Progenitor cell of endocrine pancreas (in vitro differentiated cells): ENCODE data around the gene MEA1. TPM values are rescaled to one million over a fixed set of nuclear protein-coding genes. Genes with fewer than 3 reads are reported as not detected.

Experiments used
- DNase-seq: peaks from one replicate; pipeline ENCODE4 v3.0.0; 2021; ENCODE audit warnings: low spot score; ENCODE audit not compliant: unreplicated experiment
- H3K27ac Mint-ChIP-seq: 2 replicates; pipeline ENCODE4 v1.8.0; 2021; ENCODE audit warnings: mild to moderate bottlenecking, moderate library complexity, mixed read lengths
- H3K27me3 Mint-ChIP-seq: 2 replicates; pipeline ENCODE4 v1.8.0; 2021; ENCODE audit warnings: mixed read lengths
- H3K36me3 Mint-ChIP-seq: 2 replicates; pipeline ENCODE4 v1.8.0; 2022; ENCODE audit warnings: mixed read lengths; ENCODE audit not compliant: insufficient read depth
- H3K4me1 Mint-ChIP-seq: 2 replicates; pipeline ENCODE4 v1.8.0; 2021; ENCODE audit warnings: low read depth, mixed read lengths
- H3K4me3 Mint-ChIP-seq: 2 replicates; pipeline ENCODE4 v1.8.0; 2021; ENCODE audit warnings: low read depth, mild to moderate bottlenecking, moderate library complexity, mixed read lengths
- H3K9me3 Mint-ChIP-seq: 2 replicates; pipeline ENCODE4 v1.8.0; 2021; ENCODE audit warnings: low read depth, mixed read lengths
- total RNA-seq: library from RNA; stranded (reverse); gene quantifications from 2 replicates; pipeline ENCODE4 v1.2.1, GENCODE V29; 2021
- TF ChIP-seq, protein P1 (sequence below): fragments of 200-600 bp; sonication (generic); IDR thresholded peaks from one replicate; pipeline ENCODE4 v1.5.0; 2021; ENCODE audit warnings: antibody characterized with exemption, mild to moderate bottlenecking; ENCODE audit not compliant: unreplicated experiment

MEA1 gene
- total RNA-seq, 1 donor from 2014 or later: 68.4 TPM

DNA sequence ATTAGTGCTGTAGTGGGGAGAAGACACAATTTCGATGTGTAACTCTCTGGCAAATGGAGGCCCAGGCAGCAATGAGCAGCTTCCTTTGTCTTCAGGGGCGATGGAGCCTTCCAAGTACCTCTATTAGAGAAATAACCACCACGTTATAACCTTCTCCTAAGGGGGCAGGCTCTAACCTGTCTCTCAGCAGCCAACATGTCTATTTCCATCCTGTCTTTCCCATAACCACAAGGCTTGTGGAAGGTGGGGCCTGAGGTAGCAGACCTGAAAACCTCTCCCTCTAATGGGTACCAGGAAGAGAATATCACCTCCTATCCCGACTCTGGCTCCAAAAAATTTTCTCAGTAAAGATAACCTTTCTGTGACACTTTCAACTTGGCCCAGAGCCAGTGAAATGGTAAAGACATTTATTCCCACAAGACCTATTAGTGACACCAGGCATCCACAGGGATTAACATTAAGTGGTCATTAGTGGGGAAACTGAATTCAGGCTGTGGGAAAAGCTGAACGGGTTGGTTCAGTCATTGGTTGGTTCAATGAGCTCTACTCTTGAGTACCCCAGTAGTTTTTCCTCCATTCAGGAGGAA, 38.7 kb downstream of the MEA1 start:
- H3K4me3 Mint-ChIP-seq: no peak overlapping the region
- H3K27ac Mint-ChIP-seq: no peak overlapping the region
- H3K4me1 Mint-ChIP-seq: peaks cover 15% of the 10 kb centered on the region
- peaks cover 4% of the 10 kb centered on the region for H3K36me3 Mint-ChIP-seq
- TF ChIP-seq, protein P1, sequence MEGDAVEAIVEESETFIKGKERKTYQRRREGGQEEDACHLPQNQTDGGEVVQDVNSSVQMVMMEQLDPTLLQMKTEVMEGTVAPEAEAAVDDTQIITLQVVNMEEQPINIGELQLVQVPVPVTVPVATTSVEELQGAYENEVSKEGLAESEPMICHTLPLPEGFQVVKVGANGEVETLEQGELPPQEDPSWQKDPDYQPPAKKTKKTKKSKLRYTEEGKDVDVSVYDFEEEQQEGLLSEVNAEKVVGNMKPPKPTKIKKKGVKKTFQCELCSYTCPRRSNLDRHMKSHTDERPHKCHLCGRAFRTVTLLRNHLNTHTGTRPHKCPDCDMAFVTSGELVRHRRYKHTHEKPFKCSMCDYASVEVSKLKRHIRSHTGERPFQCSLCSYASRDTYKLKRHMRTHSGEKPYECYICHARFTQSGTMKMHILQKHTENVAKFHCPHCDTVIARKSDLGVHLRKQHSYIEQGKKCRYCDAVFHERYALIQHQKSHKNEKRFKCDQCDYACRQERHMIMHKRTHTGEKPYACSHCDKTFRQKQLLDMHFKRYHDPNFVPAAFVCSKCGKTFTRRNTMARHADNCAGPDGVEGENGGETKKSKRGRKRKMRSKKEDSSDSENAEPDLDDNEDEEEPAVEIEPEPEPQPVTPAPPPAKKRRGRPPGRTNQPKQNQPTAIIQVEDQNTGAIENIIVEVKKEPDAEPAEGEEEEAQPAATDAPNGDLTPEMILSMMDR: no peak
- no peaks in the 10 kb centered on the region for H3K27me3 Mint-ChIP-seq
- DNase-seq: no peak
- H3K9me3 Mint-ChIP-seq: no peaks in the 10 kb centered on the region

DNA sequence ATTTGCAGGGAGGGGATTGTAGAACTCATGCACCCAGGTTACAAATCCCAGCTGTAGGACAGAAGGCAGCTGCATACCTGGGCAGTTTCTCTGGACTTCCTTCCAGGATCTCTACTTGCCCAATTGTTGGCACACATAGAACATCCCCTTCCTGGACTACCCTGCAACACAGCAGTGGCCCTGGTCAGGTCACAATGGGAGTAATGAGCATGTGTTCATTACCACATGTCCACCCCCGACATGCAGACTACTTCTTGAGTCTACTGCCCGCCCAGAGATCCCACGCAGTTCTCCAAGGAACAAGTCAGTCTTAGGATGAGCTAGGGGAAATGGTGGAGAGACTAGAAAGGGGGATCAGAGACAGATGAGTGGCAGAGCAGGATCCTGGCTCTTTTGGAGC, 39.8 kb downstream of the MEA1 start:
- no peak overlapping the region for H3K4me3 Mint-ChIP-seq
- H3K4me1 Mint-ChIP-seq: peaks cover 6% of the 10 kb centered on the region
- no peaks in the 10 kb centered on the region for H3K9me3 Mint-ChIP-seq
- DNase-seq: no peak
- peaks cover 5% of the 10 kb centered on the region for H3K36me3 Mint-ChIP-seq
- no peak overlapping the region for H3K27ac Mint-ChIP-seq
- TF ChIP-seq, protein P1: no peak
- no peaks in the 10 kb centered on the region for H3K27me3 Mint-ChIP-seq

DNA sequence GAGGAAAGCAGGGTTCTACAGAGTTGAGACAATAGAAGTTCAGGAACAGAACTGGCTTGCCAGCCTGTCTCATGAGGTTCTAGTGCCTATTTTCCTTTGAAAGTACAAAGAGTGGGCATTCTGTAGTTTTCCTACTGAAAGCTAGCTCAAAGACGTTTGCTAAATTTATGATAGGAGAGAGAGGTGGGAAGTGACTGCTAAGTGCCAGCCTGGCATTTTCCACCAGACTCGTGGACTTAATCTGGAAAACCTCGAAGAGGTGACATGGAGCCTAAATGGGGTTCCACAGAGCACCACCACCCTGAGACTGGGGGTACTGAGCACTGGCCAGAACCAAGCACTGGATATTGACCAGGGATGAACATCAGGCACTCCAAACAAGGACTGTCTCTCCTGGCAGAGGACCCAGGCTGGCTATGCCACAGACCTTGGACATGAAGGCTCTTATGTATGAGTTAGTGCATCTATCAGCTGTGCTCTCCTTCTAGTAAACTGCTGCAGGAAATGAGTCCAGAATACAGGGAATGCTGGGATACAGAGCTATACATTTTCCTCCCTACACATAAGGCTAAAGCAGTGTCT, 41.9 kb downstream of the MEA1 start:
- no peak overlapping the region for H3K27ac Mint-ChIP-seq
- DNase-seq: no peak
- TF ChIP-seq, protein P1: no peak
- peaks cover 6% of the 10 kb centered on the region for H3K36me3 Mint-ChIP-seq
- peaks cover under 1% of the 10 kb centered on the region for H3K4me1 Mint-ChIP-seq
- H3K27me3 Mint-ChIP-seq: no peaks in the 10 kb centered on the region
- no peak overlapping the region for H3K4me3 Mint-ChIP-seq
- no peaks in the 10 kb centered on the region for H3K9me3 Mint-ChIP-seq

DNA sequence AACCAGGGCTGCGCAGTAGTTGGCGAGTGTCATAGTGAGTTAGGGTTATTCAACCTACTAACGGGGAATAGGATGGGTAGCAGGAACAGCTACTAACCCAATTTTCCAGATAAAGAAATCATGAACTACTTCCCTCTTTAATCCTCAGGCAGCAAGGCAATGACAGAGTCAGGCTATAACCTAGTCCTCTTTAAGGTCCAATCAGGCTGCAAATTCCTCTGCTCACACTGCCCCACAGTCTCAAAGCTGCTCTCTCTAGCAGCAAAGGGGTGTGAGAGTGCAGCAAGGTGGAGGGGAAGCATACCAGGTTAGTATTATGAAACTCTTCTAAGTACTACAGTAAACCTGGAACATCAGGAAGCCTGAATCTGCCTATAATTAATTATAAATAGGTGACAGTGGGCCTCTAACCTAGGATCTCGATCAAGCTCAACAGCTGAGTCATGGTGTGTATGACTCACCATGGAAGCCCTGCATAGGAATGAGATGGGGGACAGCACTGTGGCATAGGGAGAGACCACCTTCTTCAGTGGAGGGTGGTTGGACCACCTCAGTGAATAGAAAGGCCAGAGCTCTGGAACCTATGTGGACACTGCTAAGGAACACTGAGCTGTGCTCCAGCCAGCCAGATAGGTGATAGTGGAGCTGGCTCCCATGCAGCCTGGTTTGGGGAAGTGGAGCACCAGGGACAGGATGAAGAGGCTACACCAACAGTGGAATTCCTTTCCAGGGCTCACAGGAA, 42.7 kb downstream of the MEA1 start:
- Mint-ChIP-seq H3K4me3 (no peak overlapping the region), H3K27ac (no peak overlapping the region), H3K4me1 (no peaks in the 10 kb centered on the region), H3K36me3 (peaks cover 4% of the 10 kb centered on the region), H3K27me3 (no peaks in the 10 kb centered on the region), H3K9me3 (no peaks in the 10 kb centered on the region)
- TF ChIP-seq, protein P1: no peak
- no peak for DNase-seq

DNA sequence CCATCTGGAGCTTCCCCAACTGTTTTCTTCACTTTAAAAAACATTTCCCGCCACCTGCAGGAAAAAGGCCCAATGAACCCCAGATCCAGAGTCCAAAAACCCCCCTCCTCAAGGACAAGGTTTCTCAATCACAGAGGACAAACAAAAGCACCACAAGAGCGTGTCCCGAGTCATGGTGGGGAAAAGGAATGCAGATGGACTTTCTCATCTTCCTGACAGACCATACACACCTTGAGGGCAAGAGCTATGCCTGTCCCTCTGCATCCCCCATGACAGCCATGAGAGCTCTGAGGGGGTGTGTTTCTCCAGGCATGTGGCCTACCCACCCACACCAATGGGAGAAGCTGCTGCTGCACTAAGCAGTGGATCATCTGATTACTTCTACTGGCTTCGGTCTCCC, 43.8 kb downstream of the MEA1 start:
- no peaks in the 10 kb centered on the region for H3K4me1 Mint-ChIP-seq
- no peak for DNase-seq
- no peak overlapping the region for H3K27ac Mint-ChIP-seq
- no peak overlapping the region for H3K4me3 Mint-ChIP-seq
- no peaks in the 10 kb centered on the region for H3K27me3 Mint-ChIP-seq
- H3K9me3 Mint-ChIP-seq: no peaks in the 10 kb centered on the region
- TF ChIP-seq, protein P1: no peak
- peaks cover 4% of the 10 kb centered on the region for H3K36me3 Mint-ChIP-seq
